Fibroblast of lung (primary cell): ENCODE data around the gene ADCY9.

Source experiments
- CTCF ChIP-seq, 2 donors: IDR thresholded peaks in 1 of 2; conservative IDR thresholded peaks in 1 of 2; 1 replicate in 1 of 2; 2 replicates in 1 of 2; pipeline ENCODE4 v1.5.1; 2011 to 2012; ENCODE audit warnings: low read length in 2 of 2, control low read depth in 1 of 2, inconsistent platforms in 1 of 2, low read depth in 1 of 2, mild to moderate bottlenecking in 1 of 2
- EZH2 ChIP-seq: IDR thresholded peaks from 2 replicates; pipeline ENCODE4 v1.5.1; 2012; ENCODE audit warnings: low read length, control low read depth, mild to moderate bottlenecking; ENCODE audit errors: missing control alignments

DNA sequence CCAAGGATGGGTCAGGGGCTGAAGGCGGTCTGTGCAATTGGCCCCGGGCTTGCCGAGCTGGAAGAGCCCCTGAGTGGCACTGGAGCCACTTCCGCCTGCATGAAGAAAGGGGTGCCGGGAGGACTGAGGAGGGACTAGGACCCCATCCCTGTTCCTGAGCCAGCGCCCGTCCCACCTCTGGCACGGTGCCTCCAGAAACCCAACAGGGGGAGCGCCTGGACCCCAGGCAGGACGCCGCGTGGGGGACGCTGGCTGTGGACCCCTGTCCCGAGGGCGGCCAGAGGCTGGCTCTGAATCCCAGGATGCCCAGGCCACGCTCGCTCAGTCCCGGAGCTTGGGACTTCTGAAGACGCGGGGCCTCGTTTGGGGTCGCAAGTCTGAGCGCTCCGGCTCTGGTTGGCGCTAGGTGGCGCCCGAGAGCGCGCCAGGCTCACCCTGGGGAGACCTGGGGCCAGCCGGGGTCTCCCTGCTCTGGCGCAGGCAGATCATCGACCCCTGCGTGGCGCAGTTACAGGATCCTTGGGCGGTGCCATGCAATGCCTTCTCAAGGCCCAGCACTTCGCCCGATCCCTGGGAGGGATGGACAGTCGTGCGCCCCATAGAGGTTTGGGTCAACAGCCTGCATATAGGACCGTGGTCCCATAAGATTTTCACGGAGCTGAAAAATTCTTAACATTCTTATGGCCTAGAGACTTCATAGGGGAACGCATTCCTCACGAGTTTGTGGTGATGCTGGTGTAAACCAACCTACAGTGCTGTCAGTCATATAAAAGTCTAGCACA, 177.2 kb downstream of the ADCY9 start:
- TF ChIP-seq CTCF (conservative IDR thresholded peaks at IDR 0.05 in 1 of 2, IDR thresholded peaks at IDR 0.05 in 1 of 2; ENCODE audit: low read depth in 1 of 2, low read length in 2 of 2) (peak; percentile 87 to 90), EZH2 (no peak)
